Skin epidermis (tissue), 12 donors: ENCODE measurements around the gene VIL1.

Experiments
- H3K27ac ChIP-seq, 21 experiments: fragments of 200-600 bp; sonication (generic) in 11 of 21; one replicate each; pipeline ENCODE4 v1.5.0; 2020; ENCODE audit warnings: mild to moderate bottlenecking in 3 of 21, inconsistent platforms in 2 of 21, moderate library complexity in 2 of 21
- H3K4me3 ChIP-seq, 7 experiments: fragments of 200-600 bp; sonication (generic) in 2 of 7; one replicate each; pipeline ENCODE4 v1.5.0; 2020; ENCODE audit warnings: inconsistent platforms in 2 of 7, mild to moderate bottlenecking in 2 of 7, moderate library complexity in 1 of 7

Gene VIL1

DNA sequence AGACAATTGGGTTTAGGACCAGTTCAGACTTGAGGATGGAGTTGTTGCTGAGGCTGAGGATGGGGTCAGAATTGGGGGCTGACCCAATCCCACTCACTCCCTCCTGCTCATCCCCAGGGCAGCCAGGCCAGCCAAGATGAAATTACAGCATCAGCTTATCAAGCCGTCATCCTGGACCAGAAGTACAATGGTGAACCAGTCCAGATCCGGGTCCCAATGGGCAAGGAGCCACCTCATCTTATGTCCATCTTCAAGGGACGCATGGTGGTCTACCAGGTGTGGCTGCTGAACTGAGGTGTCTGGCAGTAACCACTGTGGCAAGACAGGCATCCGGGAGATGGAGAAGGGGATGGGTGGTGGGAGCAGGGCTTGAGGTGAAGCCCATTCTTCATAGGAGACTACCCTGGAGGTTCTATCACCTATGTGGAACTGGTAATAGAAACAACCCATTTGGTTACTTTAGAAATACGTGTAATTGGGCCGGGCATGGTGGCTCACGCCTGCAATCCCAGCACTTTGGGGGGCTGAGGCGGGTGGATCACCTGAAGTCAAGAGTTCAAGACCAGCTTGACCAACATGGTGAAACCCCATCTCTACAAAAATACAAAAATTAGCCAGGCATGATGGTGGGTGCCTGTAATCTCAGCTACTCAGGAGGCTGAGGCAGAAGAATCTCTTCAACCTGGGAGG is 13.9 kb downstream of the VIL1 start:
- H3K27ac ChIP-seq, result no peak overlapping the region
- H3K4me3 ChIP-seq, result no peak overlapping the region

DNA sequence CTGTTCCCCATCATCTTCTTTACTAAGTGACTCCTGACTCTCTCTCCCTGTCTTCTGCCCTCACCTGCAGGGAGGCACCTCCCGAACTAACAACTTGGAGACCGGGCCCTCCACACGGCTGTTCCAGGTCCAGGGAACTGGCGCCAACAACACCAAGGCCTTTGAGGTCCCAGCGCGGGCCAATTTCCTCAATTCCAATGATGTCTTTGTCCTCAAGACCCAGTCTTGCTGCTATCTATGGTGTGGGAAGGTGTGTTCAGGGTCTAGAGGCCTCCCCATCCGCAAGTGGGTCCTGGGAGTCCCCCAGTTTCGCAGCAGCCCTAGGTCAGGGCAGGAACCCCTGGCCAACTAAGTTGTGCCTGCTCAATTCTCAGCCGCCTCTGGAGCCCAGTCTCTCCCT is 15.5 kb downstream of the VIL1 start:
- no peak overlapping the region for H3K4me3 ChIP-seq
- no peak overlapping the region for H3K27ac ChIP-seq

DNA sequence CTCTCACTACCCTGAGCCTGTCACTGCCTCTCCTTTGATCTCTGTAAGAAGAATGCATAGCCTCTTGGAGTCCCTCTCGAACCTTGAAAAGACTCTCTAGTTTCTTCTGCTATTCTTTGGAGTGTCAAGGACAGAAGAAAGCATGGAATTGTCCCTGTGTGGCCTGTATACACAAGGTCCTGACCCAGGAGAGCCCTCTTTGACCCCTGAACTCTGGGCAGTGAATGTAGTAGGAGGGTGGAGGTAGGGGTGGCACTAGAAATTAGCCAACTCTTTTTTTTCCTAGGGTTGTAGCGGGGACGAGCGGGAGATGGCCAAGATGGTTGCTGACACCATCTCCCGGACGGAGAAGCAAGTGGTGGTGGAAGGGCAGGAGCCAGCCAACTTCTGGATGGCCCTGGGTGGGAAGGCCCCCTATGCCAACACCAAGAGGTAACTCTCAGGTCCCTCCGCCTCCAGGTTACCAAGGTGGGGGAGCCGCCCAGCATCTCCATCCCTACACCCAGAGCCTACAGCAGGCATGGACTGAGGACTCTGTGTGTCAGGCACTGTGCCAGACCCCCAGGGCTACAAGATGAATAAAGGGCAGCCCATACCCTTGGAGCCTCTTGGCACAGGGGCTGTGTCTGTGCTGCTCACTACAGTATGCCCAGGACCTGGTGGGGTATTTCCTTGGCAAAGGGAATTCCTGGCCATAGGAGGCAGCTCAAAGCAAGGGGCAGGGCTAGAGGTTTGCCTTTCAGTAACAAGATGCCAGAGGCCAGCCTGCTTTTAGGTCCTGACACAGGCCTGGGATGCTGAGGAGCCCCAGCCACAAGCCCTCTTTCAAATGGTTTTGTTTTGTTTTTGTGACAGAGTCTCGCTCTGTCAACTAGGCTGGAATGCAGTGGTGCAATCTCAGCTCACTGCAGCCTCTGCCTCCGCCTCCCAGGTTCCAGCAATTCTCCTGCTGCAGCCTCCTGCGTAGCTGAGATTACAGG is 16.4 kb downstream of the VIL1 start:
- Histone ChIP-seq H3K4me3 (no peak overlapping the region), H3K27ac (no peak overlapping the region)

DNA sequence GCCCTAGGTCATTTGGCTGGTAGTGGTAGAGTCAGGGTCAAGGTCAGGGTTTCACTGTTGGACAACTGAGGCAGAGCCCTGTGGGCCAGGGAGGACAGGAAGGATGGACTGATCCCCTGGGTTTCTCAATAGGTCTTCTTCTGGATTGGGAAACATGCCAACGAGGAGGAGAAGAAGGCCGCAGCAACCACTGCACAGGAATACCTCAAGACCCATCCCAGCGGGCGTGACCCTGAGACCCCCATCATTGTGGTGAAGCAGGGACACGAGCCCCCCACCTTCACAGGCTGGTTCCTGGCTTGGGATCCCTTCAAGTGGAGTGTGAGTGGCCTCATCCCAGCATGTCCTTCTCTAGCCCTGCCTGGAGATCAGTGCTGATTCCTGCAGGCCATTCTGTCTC is 18.1 kb downstream of the VIL1 start:
- no peak overlapping the region for H3K27ac ChIP-seq
- H3K4me3 ChIP-seq, result no peak overlapping the region

DNA sequence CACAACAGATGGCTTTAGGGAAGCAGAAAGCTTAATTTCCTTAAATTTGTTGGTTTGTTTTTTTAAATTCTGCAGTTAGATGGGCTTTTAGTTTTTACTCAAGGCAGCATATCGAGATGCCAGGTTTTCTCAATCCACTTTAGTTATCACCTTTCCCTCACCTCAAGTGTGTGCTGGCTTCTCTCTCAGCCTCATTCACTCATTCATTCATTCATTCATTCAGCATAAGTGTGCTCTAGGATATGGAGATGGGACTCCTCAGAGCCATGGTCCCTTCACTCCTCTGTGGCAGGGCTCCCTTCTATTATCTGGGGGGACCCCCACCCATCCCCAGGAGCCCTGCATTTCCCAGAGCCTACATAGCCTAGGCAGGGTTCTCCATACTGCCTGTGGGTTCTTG is 19.0 kb downstream of the VIL1 start:
- no peak overlapping the region for H3K27ac ChIP-seq
- no peak overlapping the region for H3K4me3 ChIP-seq

DNA sequence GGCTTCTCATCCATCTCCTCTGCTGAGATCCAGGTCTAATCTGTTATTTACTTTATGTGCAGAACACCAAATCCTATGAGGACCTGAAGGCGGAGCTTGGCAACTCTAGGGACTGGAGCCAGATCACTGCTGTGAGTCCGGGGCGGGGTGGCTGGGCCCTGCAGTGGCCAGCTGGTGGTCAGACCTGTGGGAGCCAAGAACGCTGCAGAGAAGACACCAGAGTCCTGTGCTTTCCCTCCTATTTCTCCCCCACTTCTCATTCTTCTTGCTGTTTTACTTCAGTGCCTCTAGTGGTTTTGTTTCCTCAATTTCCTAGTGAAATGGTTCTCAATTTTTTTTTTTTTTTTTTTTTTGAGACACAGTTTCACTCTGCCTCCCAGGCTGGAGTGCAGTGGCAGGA is 19.7 kb downstream of the VIL1 start:
- no peak overlapping the region for H3K4me3 ChIP-seq

DNA sequence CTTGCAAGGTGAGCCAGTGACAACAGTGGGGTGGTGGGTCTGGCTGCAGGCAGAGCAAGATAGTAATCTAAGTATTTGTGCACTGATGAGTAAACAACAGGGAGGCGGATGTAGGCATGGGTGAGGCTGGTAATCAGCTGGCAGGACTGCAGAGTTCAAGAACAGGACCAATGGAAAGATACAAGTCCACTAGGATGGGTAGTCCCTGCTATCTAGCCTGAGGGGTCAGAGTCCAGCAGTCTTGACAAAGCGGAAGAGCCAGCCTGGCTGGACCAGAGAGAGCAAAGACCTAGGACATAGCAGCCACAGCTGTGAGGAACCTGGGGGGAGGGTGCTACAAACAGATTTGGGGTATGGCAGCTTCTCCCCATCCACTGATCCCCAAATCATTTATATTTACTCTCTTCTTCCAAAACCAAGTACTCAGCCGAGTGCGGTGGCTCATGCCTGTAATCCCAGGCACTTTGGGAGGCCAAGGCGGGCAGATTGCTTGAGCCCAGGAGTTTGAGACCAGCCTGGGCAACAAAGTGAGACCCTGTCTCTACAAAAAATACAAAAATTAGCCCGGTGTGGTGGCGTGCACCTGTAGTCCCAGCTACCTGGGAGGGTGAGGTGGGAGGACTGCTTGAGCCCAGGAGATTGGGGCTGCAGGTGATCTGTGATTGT is 25.9 kb downstream of the VIL1 start:
- no peak overlapping the region for H3K27ac ChIP-seq
- H3K4me3 ChIP-seq, result no peak overlapping the region

More for the DNA sequence above, 19.7 kb downstream of the VIL1 start:
- H3K27ac ChIP-seq, result no peak overlapping the region

DNA sequence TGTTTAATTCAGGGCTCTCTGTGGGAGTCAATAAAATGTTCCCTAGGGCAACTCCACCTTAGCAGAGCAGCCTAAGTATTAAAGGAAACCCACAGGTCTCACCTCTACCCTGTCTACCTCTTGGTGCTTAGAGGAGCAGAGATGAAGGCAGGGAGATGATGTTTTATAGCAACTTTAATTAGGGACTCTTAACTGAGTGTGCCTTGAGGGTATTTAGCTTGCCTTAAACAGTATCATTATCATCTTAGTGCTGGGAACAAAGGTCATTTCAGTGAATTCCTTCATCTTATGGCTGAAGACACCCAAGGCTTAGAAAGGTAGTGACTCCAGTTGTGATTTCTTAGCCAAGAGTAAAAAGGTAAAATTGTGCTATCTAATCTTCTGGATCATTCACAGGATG is 26.7 kb downstream of the VIL1 start:
- no peak overlapping the region for H3K27ac ChIP-seq
- no peak overlapping the region for H3K4me3 ChIP-seq

DNA sequence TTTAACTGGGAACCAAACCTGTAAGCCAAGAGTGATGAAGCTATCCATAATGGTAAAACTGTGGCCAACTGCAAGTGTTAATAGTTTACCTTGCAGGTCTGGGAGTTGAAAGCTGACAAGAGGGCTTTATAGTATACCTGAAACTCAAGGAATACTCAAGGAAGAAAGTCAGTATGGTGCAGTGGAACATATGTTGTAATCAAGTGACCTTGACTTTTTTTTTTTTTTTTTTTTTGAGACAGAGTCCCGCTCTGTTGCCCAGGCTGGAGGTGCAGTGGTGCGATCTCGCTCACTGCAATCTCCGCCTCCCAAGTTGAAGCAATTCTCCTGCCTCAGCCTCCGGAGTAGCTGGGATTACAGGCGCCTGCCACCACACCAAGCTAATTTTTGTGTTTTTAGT is 27.6 kb downstream of the VIL1 start:
- Histone ChIP-seq H3K27ac (no peak overlapping the region), H3K4me3 (no peak overlapping the region)

DNA sequence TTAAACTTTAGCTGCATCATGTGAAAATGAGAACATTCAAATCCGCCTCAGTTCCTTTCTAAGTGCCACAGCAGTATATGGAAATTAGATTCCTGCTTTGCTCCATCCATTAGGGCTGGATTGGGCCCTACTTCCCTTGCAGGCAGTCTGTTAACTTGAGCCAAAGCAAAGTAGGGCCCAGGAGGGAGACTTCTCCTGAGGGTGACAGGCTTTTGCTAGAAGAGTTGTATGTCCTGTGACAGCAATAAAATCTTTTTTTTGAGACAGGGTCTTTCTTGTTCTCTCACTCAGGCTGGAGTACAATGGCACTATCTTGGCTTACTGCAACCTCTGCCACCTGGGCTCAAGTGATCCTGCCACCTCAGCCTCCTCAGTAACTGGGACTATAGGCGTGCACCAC is 28.1 kb downstream of the VIL1 start:
- no peak overlapping the region for H3K27ac ChIP-seq
- H3K4me3 ChIP-seq, result no peak overlapping the region

DNA sequence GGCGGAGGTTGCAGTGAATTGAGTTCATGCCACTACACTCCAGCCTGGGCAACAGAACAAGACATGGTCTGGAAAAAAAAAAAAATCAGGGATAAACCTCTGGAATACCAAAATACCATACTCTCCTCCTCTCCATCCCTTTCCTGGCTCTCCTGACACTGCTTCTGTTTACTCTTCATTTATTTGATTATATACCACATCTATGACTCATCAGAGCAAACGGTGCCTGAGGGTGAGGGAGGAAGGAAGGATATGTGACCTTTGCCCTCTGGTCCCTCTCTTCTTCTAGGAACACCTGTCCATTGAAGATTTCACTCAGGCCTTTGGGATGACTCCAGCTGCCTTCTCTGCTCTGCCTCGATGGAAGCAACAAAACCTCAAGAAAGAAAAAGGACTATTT is 30.0 kb downstream of the VIL1 start:
- no peak overlapping the region for H3K27ac ChIP-seq
- H3K4me3 ChIP-seq, result no peak overlapping the region

DNA sequence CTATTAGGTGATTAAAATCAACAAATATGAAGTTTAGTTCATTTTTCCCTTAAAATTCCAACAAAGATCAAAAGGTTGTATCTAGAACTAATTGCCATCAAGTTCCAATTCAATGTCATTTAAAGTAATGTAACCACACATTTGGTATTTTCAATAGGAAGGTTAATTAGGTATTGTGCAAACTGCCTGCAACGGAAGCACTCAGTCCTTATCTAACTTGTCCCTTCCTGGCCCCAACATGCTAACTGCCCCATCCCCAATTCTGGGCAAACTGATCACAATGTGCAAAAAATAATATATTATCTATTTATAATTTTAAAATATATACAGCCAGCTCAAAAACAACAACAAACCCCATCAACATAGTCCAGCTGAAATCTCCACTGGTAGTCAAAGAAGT is 33.2 kb downstream of the VIL1 start:
- no peak overlapping the region for H3K27ac ChIP-seq
- no peak overlapping the region for H3K4me3 ChIP-seq

DNA sequence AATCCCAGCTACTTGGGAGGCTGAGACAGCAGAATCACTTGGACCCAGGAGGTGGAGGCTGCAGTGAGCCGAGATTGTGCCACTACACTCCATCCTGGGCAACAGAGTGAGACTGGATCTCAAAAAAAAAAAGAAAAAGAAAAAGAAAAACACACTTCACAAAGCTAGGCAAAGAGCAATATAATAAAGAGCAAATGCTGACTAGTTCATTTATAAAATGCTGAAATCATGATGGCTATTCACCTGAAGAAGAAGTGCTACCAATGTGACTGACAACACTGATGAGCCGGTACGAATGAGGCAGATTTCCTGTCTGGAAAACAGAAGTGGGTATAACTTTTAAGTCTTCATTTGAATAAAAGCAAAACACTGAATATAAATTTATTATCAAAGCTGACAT is 37.9 kb downstream of the VIL1 start:
- H3K27ac ChIP-seq, result no peak overlapping the region

DNA sequence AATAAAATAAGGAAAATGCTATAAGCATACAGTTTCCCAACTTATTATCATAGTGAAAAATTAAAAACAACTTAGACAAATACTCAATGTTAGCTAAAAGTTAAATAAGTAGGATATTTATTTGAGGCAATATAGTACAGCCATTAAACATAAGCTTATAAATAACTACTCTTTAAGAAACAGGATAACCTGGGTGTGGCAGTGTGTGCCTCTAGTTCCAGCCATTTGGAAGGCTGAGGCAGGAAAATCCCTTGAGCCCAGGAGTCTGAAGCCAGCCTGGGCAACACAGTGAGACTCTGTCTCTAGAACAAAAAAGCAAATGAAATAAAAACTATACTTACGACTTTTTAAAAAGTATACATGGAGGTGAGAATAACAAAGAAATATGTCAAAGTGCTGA is 39.7 kb downstream of the VIL1 start:
- Histone ChIP-seq H3K27ac (no peak overlapping the region), H3K4me3 (no peak overlapping the region)

More for the DNA sequence above, 37.9 kb downstream of the VIL1 start:
- H3K4me3 ChIP-seq, result no peak overlapping the region

DNA sequence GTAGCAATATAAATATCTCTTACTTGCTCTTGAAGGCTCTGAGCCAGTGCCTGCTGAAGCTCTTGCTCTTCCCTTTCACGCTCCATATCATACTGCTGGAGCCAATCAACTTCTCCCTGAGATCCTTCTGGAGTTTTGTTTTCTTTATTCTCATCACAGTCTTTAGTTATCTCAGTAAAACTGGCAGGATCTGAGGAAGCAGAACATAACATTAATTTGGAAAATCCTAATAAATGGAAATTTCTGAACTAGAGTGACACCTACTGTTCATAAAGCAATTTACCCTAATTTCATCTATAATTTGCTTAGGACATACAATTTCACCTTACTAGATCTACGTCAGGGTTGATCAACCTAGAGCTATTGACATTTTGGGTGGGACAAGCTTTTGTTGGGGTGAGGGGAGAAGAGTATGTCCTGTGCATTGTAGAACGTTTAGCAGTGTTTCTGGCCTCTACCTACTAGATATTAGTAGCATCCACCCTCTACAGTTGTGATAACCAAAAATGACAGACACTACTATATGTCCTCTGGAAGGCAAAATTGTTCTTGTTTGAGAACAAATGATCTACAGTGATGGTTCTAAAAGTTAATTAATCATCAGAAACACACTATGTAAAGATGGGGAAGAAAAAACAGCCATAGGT is 47.2 kb downstream of the VIL1 start:
- Histone ChIP-seq H3K27ac (no peak overlapping the region), H3K4me3 (no peak overlapping the region)

DNA sequence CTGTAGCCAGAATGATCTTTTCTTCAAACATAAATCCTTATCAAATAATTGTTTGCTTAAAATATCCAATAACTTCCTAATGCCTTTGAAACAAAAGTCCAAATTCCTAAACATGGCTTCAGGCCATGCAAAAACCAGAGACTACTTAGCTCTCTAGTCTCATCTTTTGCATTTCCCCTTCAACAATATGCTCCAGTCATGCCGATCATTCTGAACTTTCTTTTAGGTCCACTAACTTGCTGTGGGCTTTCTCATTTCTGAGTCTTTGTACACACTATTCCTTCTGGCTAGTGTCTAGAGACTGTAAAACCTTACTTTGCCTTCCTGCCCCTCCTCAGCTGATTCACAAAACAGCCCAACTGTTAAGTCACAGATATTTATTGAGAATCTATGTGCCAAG is 51.5 kb downstream of the VIL1 start:
- H3K27ac ChIP-seq, result no peak overlapping the region

DNA sequence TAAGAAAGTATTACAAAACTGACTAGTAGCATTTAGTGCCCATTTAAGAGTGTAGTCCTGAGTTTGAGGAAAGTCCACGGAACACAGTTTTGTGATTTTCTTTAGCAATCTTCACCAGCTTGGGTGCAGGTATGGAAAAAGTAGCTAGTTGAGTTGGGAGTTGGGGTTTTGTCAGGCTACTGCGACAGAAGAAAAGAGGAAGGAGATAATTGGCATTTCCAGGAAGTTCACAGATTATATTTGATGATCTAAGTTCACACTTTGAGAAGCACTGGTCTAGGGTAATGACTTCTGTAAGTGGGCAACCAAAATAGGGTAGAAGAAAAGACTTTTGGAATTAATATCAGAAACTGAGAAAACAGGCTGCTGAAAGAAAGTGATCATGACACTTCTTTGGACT is 52.1 kb downstream of the VIL1 start:
- Histone ChIP-seq H3K4me3 (no peak overlapping the region), H3K27ac (no peak overlapping the region)

More for the DNA sequence above, 51.5 kb downstream of the VIL1 start:
- no peak overlapping the region for H3K4me3 ChIP-seq

DNA sequence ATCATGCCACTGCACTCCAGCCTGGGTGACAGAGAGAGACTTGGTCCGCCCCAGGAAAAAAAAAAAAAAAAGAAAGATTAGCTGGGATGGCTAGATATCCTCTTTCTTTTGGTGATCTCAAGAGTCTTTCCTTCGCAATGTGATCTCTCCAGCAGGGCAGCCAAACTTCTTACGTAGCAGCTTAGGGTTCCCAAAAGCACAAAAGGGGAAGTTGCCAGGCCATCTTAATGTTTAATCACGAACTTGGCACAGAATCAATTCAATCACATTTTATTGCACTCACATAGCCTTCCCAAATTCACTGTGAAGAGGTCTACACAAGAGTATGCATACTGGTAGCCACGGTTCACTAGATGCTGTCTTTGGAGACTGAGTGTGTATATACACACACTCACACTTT is 53.1 kb downstream of the VIL1 start:
- no peak overlapping the region for H3K4me3 ChIP-seq
- no peak overlapping the region for H3K27ac ChIP-seq

DNA sequence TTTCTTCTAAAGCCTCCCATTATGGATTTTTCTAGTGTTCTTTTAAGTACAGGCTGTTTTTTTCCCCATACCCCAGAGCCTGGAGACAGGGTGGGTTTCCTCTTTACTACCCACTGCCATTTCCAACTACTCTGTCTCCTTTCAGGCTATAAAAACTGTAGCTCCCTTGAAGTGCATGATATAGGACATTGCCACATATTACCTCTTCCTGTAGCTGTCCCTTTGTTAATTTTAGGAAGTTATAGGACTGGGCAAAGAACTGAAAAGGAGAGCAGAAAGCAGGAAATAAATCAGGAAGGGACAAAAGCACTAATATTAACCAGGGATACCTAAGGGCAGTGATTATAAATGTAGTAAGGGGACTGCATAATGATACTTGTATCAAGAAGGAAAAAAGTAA is 54.1 kb downstream of the VIL1 start:
- no peak overlapping the region for H3K27ac ChIP-seq
- H3K4me3 ChIP-seq, result no peak overlapping the region

DNA sequence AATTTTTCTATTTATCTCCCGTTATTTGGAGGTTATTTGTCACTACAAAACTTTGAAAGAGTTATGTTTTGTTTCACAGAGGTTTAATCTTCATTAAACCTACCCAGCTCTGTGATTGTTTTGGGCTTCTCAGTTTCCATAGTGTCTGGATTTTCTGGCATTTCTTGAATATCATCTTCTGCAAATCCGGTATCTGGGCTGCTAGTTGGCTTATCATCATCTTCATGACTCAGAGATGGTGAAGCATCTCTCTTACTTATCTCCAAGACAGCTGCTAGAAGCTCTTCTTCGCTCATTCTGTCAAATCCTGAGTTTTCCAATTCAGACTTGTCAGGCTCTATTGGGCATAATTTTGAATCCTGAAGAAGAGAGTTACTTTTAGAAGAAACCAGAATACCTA is 55.6 kb downstream of the VIL1 start:
- Histone ChIP-seq H3K4me3 (no peak overlapping the region), H3K27ac (no peak overlapping the region)
